Neuronal stem cell (in vitro differentiated cells): ENCODE results near the gene TMTC1.

Source experiments
- DNase-seq: peaks from one replicate; pipeline ENCODE4 v3.0.0-alpha.2; 2013; ENCODE audit warnings: low spot score
- H2AFZ ChIP-seq: one replicate; pipeline ENCODE4 v1.6.1; 2013; ENCODE audit warnings: mild to moderate bottlenecking, low read length, inconsistent platforms
- H2AK5ac ChIP-seq: 2 replicates; pipeline ENCODE4 v1.6.1; 2013; ENCODE audit warnings: low read depth, mild to moderate bottlenecking, inconsistent platforms, low read length, moderate library complexity, mixed read lengths
- H2BK120ac ChIP-seq: 2 replicates; pipeline ENCODE4 v1.6.1; 2013; ENCODE audit warnings: low read depth, mild to moderate bottlenecking, inconsistent platforms, low read length, moderate library complexity, mixed read lengths
- H2BK12ac ChIP-seq: one replicate; pipeline ENCODE4 v1.6.1; 2013; ENCODE audit warnings: low read length, inconsistent platforms
- H2BK15ac ChIP-seq: 2 replicates; pipeline ENCODE4 v1.6.1; 2013; ENCODE audit warnings: mild to moderate bottlenecking, low read length, inconsistent platforms, mixed read lengths
- H2BK5ac ChIP-seq: one replicate; pipeline ENCODE4 v1.6.1; 2013; ENCODE audit warnings: inconsistent platforms, mild to moderate bottlenecking, low read length, moderate library complexity
- H3K14ac ChIP-seq: one replicate; pipeline ENCODE4 v1.6.1; 2013; ENCODE audit warnings: low read length, inconsistent platforms
- H3K18ac ChIP-seq: 2 replicates; pipeline ENCODE4 v1.6.1; 2013; ENCODE audit warnings: low read length, inconsistent platforms
- H3K23ac ChIP-seq: 2 replicates; pipeline ENCODE4 v1.6.1; 2013; ENCODE audit warnings: low read depth, mild to moderate bottlenecking, mixed read lengths, low read length, inconsistent platforms; ENCODE audit not compliant: poor library complexity
- H3K27ac ChIP-seq: replicated peaks from 3 replicates; pipeline ENCODE4 v1.5.1; 2013; ENCODE audit warnings: low read length, inconsistent platforms
- H3K27me3 ChIP-seq, 3 experiments: 2 replicates each; pipeline ENCODE4 v1.6.1; 2013; ENCODE audit warnings: low read length in 3 of 3, mild to moderate bottlenecking in 2 of 3, inconsistent platforms in 1 of 3, low read depth in 1 of 3, mixed read lengths in 1 of 3, moderate library complexity in 1 of 3; ENCODE audit not compliant: control insufficient read depth in 3 of 3, insufficient read depth in 3 of 3
- H3K36me3 ChIP-seq, 2 donors: replicated peaks in 1 of 2; 2 replicates each; pipeline ENCODE4 v1.6.1; 2013; ENCODE audit warnings: low read length in 2 of 2; ENCODE audit not compliant: control insufficient read depth in 2 of 2, insufficient read depth in 2 of 2
- H3K4ac ChIP-seq: 2 replicates; pipeline ENCODE4 v1.6.1; 2013; ENCODE audit warnings: inconsistent platforms, mild to moderate bottlenecking, low read length, moderate library complexity
- H3K4me1 ChIP-seq, 2 donors: 1 replicate in 1 of 2; 2 replicates in 1 of 2; pipeline ENCODE4 v1.6.1; 2013; ENCODE audit warnings: low read length in 2 of 2, low read depth in 1 of 2; ENCODE audit not compliant: control insufficient read depth in 2 of 2, insufficient read depth in 1 of 2
- H3K4me2 ChIP-seq: one replicate; pipeline ENCODE4 v1.6.1; 2013; ENCODE audit warnings: mild to moderate bottlenecking, low read length, inconsistent platforms; ENCODE audit not compliant: insufficient read depth, poor library complexity, severe bottlenecking
- H3K4me3 ChIP-seq, 2 donors: 2 replicates each; pipeline ENCODE4 v1.5.1; 2013; ENCODE audit warnings: low read length in 2 of 2, mild to moderate bottlenecking in 2 of 2, inconsistent platforms in 1 of 2, moderate library complexity in 1 of 2
- H3K79me1 ChIP-seq: one replicate; pipeline ENCODE4 v1.6.1; 2013; ENCODE audit warnings: low read depth, mild to moderate bottlenecking, inconsistent platforms, low read length, moderate library complexity
- H3K9ac ChIP-seq: one replicate; pipeline ENCODE4 v1.6.1; 2013; ENCODE audit warnings: mild to moderate bottlenecking, low read depth, low read length, inconsistent platforms; ENCODE audit not compliant: poor library complexity
- H3K9me3 ChIP-seq, 2 donors: replicated peaks in 1 of 2; 2 replicates each; pipeline versions ENCODE3 to v1.6.1; 2013; ENCODE audit warnings: low read length in 2 of 2, mild to moderate bottlenecking in 2 of 2, inconsistent platforms in 1 of 2, low read depth in 1 of 2, mixed read lengths in 1 of 2, moderate library complexity in 1 of 2; ENCODE audit not compliant: control insufficient read depth in 2 of 2, insufficient read depth in 1 of 2
- H4K8ac ChIP-seq: one replicate; pipeline ENCODE4 v1.6.1; 2013; ENCODE audit warnings: low read depth, mild to moderate bottlenecking, inconsistent platforms, low read length, moderate library complexity
- H4K91ac ChIP-seq: one replicate; pipeline ENCODE4 v1.6.1; 2013; ENCODE audit warnings: low read length, low read depth, mild to moderate bottlenecking, inconsistent platforms; ENCODE audit not compliant: poor library complexity
- WGBS, 2 donors: extraction: QIAGEN DNeasy Blood & Tissue Kit; methylation state at CpG; one replicate each; pipeline ENCODE4 v1.1.7; 2013; ENCODE audit warnings: missing lambda C conversion rate in 2 of 2, mixed read lengths in 1 of 2; ENCODE audit not compliant: insufficient read length in 2 of 2, insufficient replicate concordance in 1 of 2; ENCODE audit errors: extremely low coverage in 2 of 2; 5-methylcytosine and 5-hydroxymethylcytosine counted together

TMTC1 gene

GRCh38 chr12:29732593-29732992 lies 51.1 kb downstream of the TMTC1 start:
- Histone ChIP-seq H3K27ac (no peak overlapping the region), H3K9me3 (peaks cover 0 to 2% of the 10 kb centered on the region in 2 donors), H3K36me3 (peaks cover 0 to 46% of the 10 kb centered on the region in 2 donors), H3K9ac (no peak overlapping the region), H2BK120ac (no peak overlapping the region), H3K27me3 (no peaks in the 10 kb centered on the region), H4K8ac (no peak overlapping the region), H3K14ac (no peak overlapping the region), H2BK5ac (no peak overlapping the region), H4K91ac (no peak overlapping the region), H3K4me1 (no peaks in the 10 kb centered on the region), H3K18ac (no peak overlapping the region), H2AK5ac (no peak overlapping the region), H3K4ac (no peak overlapping the region), H2BK15ac (no peak overlapping the region), H3K4me2 (no peak overlapping the region), H3K79me1 (no peaks in the 10 kb centered on the region), H3K23ac (no peak overlapping the region), H2BK12ac (no peak overlapping the region), H2AFZ (no peak overlapping the region), H3K4me3 (no peak overlapping the region)
- WGBS, 2 donors = no CpG with 5 or more reads among the region's 3 CpGs
- DNase-seq = no peak

DNA sequence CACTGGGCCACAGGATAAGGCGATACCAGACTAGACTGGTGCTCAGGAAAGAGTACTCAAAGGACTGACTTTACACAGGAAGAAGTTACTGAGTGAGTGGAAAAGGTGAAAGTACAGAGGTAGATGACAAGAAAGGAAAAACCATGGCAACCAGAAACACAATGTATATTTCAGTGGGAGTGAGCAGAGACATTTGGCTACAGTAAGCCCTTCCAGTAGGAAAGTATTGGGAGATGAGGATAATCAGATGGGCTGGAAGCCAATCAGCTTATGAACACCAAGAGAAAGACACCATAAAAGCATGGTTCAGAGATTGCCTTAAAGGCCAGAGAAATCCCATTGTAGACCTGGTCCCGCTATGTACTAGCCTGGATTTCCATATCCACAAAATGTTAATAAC lies 51.6 kb downstream of the TMTC1 start:
- no peak overlapping the region for H3K14ac ChIP-seq
- H3K9ac ChIP-seq = no peak overlapping the region
- no peak overlapping the region for H4K8ac ChIP-seq
- no peak overlapping the region for H3K27ac ChIP-seq
- H3K79me1 ChIP-seq = no peaks in the 10 kb centered on the region
- no peaks in the 10 kb centered on the region for H3K9me3 ChIP-seq
- H3K4ac ChIP-seq = no peak overlapping the region
- no peak for DNase-seq
- no peak overlapping the region for H2AFZ ChIP-seq
- H2BK15ac ChIP-seq = no peak overlapping the region
- H3K4me1 ChIP-seq = no peaks in the 10 kb centered on the region
- H2BK120ac ChIP-seq = no peak overlapping the region
- H2BK12ac ChIP-seq = no peak overlapping the region
- H3K4me2 ChIP-seq = no peak overlapping the region
- no CpG with 5 or more reads among the region's 2 CpGs for WGBS, 2 donors
- no peak overlapping the region for H3K4me3 ChIP-seq
- no peak overlapping the region for H2AK5ac ChIP-seq
- H3K18ac ChIP-seq = no peak overlapping the region
- no peak overlapping the region for H3K23ac ChIP-seq
- no peaks in the 10 kb centered on the region for H3K27me3 ChIP-seq
- H4K91ac ChIP-seq = no peak overlapping the region
- H2BK5ac ChIP-seq = no peak overlapping the region
- peaks cover 0 to 44% of the 10 kb centered on the region in 2 donors for H3K36me3 ChIP-seq

DNA sequence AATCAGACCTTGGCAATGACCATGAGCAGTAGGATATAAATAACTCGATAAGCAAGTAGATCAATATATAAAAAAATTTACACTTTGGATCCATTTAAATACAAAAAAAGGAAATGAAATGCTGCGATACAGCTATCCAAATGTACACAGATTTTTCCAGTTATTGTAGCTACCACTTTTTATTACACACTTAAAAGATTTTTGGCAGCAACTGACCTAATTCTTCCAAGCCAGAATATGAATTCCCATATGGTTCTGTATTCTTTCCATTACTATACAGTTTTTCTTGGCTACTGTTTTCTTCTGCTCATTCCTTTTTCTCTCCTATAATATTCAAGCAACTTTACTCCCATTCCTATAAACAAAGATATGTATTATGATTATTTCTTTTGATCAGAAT lies 52.2 kb downstream of the TMTC1 start:
- DNase-seq = no peak
- Histone ChIP-seq H3K79me1 (no peaks in the 10 kb centered on the region), H3K23ac (no peak overlapping the region), H3K4me3 (no peak overlapping the region), H3K36me3 (peaks cover 0 to 44% of the 10 kb centered on the region in 2 donors), H4K8ac (no peak overlapping the region), H3K27ac (no peak overlapping the region), H3K9ac (no peak overlapping the region), H3K4me2 (no peak overlapping the region), H3K9me3 (no peaks in the 10 kb centered on the region), H2AFZ (no peak overlapping the region), H3K4me1 (peaks cover 0 to under 1% of the 10 kb centered on the region in 2 donors), H2AK5ac (no peak overlapping the region), H3K4ac (no peak overlapping the region), H2BK12ac (no peak overlapping the region), H2BK120ac (no peak overlapping the region), H4K91ac (no peak overlapping the region), H2BK15ac (no peak overlapping the region), H3K27me3 (no peaks in the 10 kb centered on the region), H3K14ac (no peak overlapping the region), H3K18ac (no peak overlapping the region), H2BK5ac (no peak overlapping the region)
- no CpG with 5 or more reads among the region's 2 CpGs for WGBS, 2 donors

- DNase-seq = no peak
- Histone ChIP-seq H3K27me3 (no peaks in the 10 kb centered on the region), H3K9me3 (no peaks in the 10 kb centered on the region), H3K23ac (no peak overlapping the region), H3K9ac (no peak overlapping the region), H2BK5ac (no peak overlapping the region), H2BK12ac (no peak overlapping the region), H3K4me1 (peaks cover 2 to 12% of the 10 kb centered on the region in 2 donors), H3K4me3 (no peak overlapping the region), H4K91ac (no peak overlapping the region), H3K36me3 (peaks cover 0 to 37% of the 10 kb centered on the region in 2 donors), H3K4me2 (no peak overlapping the region), H2BK120ac (no peak overlapping the region), H3K4ac (no peak overlapping the region), H3K18ac (no peak overlapping the region), H2AK5ac (no peak overlapping the region), H3K27ac (no peak overlapping the region), H4K8ac (no peak overlapping the region), H3K14ac (no peak overlapping the region), H3K79me1 (no peaks in the 10 kb centered on the region), H2AFZ (no peak overlapping the region), H2BK15ac (no peak overlapping the region)
- WGBS, 2 donors = no CpG with 5 or more reads among the region's 5 CpGs
Observed at GRCh38 chr12:29730481-29730880, 53.3 kb downstream of the TMTC1 start.
